Testis (tissue), 2 donors: Measurements from ENCODE around the gene SDK2.

ENCODE experiments used
- POLR2A ChIP-seq: fragments of 450-650 bp; IDR thresholded peaks from one replicate; pipeline ENCODE4 v1.6.1; 2017; ENCODE audit warnings: antibody characterized with exemption, mild to moderate bottlenecking, moderate library complexity
- TF ChIP-seq, protein P1 (sequence below), 3 experiments: fragments of 450-650 bp in 2 of 3; fragments of 200-600 bp in 1 of 3; sonication (generic) in 1 of 3; IDR thresholded peaks; one replicate each; pipeline ENCODE4 v1.5.1; 2016 to 2019; ENCODE audit warnings: antibody characterized with exemption in 3 of 3, mild to moderate bottlenecking in 2 of 3, moderate library complexity in 1 of 3

DNA sequence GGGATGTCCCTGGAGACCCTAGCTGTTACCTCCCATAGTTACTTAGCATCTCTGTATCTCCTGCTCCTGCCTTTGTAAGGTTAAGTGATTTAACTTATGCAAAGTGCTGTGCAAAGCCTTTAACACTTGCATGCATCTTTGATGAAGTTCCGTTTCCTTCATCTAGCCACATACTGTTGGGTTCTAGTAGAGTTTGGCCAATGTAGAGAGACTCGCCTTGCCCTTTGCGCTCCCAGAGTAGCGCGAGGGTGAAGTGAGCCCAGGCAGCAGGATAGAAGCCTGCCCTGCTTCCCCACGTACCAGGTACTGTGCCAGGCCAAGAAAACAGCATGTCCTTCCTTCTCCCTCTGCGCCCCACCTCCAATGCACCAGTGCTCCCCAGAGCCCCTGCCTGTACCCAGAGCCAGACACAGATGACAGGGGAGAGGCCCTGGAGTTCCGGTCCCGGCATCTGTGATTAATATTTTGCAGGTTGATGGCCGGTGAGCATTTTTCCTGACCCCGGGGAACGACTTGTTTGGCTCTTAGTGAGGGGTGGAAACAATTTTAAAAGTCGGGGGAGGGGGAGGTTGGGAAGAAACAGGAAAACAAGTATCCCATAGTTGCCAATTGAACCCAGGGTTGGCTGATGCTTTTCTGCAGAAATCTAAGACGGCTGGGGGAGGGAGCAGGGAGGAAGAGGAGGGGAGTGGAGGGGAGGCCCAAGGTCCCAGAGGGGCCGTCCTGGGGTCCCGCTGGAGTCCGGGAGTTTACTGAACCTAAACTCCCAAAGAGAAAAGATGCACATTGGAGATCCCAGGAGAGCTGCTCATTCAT lies 319.3 kb downstream of the SDK2 start:
- TF ChIP-seq, protein P1, sequence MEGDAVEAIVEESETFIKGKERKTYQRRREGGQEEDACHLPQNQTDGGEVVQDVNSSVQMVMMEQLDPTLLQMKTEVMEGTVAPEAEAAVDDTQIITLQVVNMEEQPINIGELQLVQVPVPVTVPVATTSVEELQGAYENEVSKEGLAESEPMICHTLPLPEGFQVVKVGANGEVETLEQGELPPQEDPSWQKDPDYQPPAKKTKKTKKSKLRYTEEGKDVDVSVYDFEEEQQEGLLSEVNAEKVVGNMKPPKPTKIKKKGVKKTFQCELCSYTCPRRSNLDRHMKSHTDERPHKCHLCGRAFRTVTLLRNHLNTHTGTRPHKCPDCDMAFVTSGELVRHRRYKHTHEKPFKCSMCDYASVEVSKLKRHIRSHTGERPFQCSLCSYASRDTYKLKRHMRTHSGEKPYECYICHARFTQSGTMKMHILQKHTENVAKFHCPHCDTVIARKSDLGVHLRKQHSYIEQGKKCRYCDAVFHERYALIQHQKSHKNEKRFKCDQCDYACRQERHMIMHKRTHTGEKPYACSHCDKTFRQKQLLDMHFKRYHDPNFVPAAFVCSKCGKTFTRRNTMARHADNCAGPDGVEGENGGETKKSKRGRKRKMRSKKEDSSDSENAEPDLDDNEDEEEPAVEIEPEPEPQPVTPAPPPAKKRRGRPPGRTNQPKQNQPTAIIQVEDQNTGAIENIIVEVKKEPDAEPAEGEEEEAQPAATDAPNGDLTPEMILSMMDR (IDR thresholded peaks at IDR 0.05), result no peak
- no peak for TF ChIP-seq POLR2A
